Activated CD4-positive, alpha-beta T cell treated with anti-CD3 and anti-CD28 coated beads for 36 hours (primary cell): ENCODE measurements around the gene BACH2. TPM values are rescaled to one million over a fixed set of nuclear protein-coding genes. Genes with fewer than 3 reads are reported as not detected.
A peak's percentile ranks its signal among the peaks of the same experiment; 100 is the strongest.

Experiments used
- ATAC-seq: fragments of 200-7000 bp; cut with Tn5 transposase; one replicate; pipeline ENCODE4 v1.10.0; 2021; ENCODE audit warnings: mild to moderate bottlenecking, moderate library complexity
- CTCF ChIA-PET: fragments of 350-600 bp; sonication (Branson Sonifier 250); formaldehyde crosslinking; loops from one replicate; lab custom pipeline; 2021; ENCODE audit warnings: antibody characterized with exemption; lab: Charles Lee
- POLR2A ChIA-PET: fragments of 350-600 bp; sonication (Branson Sonifier 250); formaldehyde crosslinking; loops from one replicate; lab custom pipeline; 2021; ENCODE audit warnings: antibody characterized with exemption, inconsistent platforms; lab: Charles Lee
- DNase-seq: peaks from one replicate; pipeline ENCODE4 v3.0.0-alpha.2; 2020
- H3K27ac Mint-ChIP-seq: one replicate; pipeline ENCODE4 v1.8.0; 2021; ENCODE audit warnings: mixed read lengths
- H3K27me3 Mint-ChIP-seq: one replicate; pipeline ENCODE4 v1.8.0; 2021; ENCODE audit warnings: mixed read lengths
- H3K36me3 Mint-ChIP-seq: one replicate; pipeline ENCODE4 v1.8.0; 2021; ENCODE audit warnings: low read depth, mixed read lengths
- H3K4me1 Mint-ChIP-seq: one replicate; pipeline ENCODE4 v1.8.0; 2021; ENCODE audit warnings: mixed read lengths
- H3K4me3 Mint-ChIP-seq: one replicate; pipeline ENCODE4 v1.8.0; 2021; ENCODE audit warnings: mild to moderate bottlenecking, moderate library complexity, mixed read lengths
- H3K9me3 Mint-ChIP-seq: one replicate; pipeline ENCODE4 v1.8.0; 2021; ENCODE audit warnings: low read depth, mixed read lengths
- intact Hi-C, 2 experiments: fragments of 100-400 bp; cut with DNase I in 1 of 2; cut with micrococcal nuclease in 1 of 2; formaldehyde crosslinking; loops; one replicate each; pipeline versions ENCODE4 v1.14.2 to v1.15.1; 2022 to 2024; cut with DNase I, micrococcal nuclease
- total RNA-seq, 2 experiments: library from RNA; stranded (reverse); gene quantifications; one replicate each; pipeline ENCODE4 v1.2.3, GENCODE V29; 2021

BACH2 gene
- total RNA-seq, 2 experiments from 2014 or later, result 74.7 to 87.3 TPM

GRCh38 chr6:89940225-89941027 is 356.2 kb downstream of the BACH2 start:
- ChIA-PET CTCF (interaction anchor here (0.5 to 2.6 kb wide), 75 partner anchors 8 to 647 kb away, joined by 3 to 24 read pairs (median 4); partner anchors contain the start of genes MAP3K7 and MDN1), POLR2A (interaction anchor here (0.7 to 1.0 kb wide), 4 partner anchors 17 to 526 kb away, joined by 3 to 7 read pairs (median 5); no protein-coding TSS in a partner anchor)
- intact Hi-C loops, result loop anchor here (1.0 to 5.0 kb wide), 7 partner anchors 52 to 539 kb away; no protein-coding TSS in a partner anchor
- Mint-ChIP-seq H3K9me3 (no peaks in the 10 kb centered on the region), H3K27me3 (no peaks in the 10 kb centered on the region), H3K27ac (peak overlapping the region; percentile 47), H3K36me3 (peaks cover 89% of the 10 kb centered on the region), H3K4me3 (no peak overlapping the region), H3K4me1 (peaks cover 60% of the 10 kb centered on the region)
- DNase-seq, result peak; percentile 80
- peak; percentile 80 for ATAC-seq

GRCh38 chr6:89939144-89939543 is 357.5 kb downstream of the BACH2 start:
- no peaks in the 10 kb centered on the region for H3K9me3 Mint-ChIP-seq
- intact Hi-C loops, result no loop called here

GRCh38 chr6:89938014-89938413 is 358.6 kb downstream of the BACH2 start:
- CTCF ChIA-PET, result no interaction called here
- intact Hi-C loops, result no loop called here
- no peak overlapping the region for H3K4me3 Mint-ChIP-seq
- no peak overlapping the region for H3K27ac Mint-ChIP-seq
- DNase-seq, result no peak
- no peaks in the 10 kb centered on the region for H3K9me3 Mint-ChIP-seq
- peaks cover 87% of the 10 kb centered on the region for H3K36me3 Mint-ChIP-seq
- no peaks in the 10 kb centered on the region for H3K27me3 Mint-ChIP-seq
- no peak for ATAC-seq
- peaks cover 42% of the 10 kb centered on the region for H3K4me1 Mint-ChIP-seq
- POLR2A ChIA-PET, result no interaction called here

More at GRCh38 chr6:89939144-89939543, 357.5 kb downstream of the BACH2 start:
- Mint-ChIP-seq H3K36me3 (peaks cover 88% of the 10 kb centered on the region), H3K4me3 (no peak overlapping the region), H3K27ac (peak overlapping the region; percentile 75), H3K4me1 (peaks cover 47% of the 10 kb centered on the region), H3K27me3 (no peaks in the 10 kb centered on the region)
- ChIA-PET CTCF (interaction anchor here (0.8 to 2.6 kb wide), 4 partner anchors 8 to 243 kb away, joined by 3 to 11 read pairs (median 8); no protein-coding TSS in a partner anchor), POLR2A (no interaction called here)
- no peak for DNase-seq
- ATAC-seq, result no peak

GRCh38 chr6:89936177-89936576 is 360.5 kb downstream of the BACH2 start:
- no peak overlapping the region for H3K27ac Mint-ChIP-seq
- no peak for DNase-seq
- H3K4me3 Mint-ChIP-seq, result no peak overlapping the region

GRCh38 chr6:89934685-89935366 is 361.8 kb downstream of the BACH2 start:
- H3K36me3 Mint-ChIP-seq, result peaks cover 87% of the 10 kb centered on the region
- H3K4me1 Mint-ChIP-seq, result peaks cover 34% of the 10 kb centered on the region
- no peak overlapping the region for H3K4me3 Mint-ChIP-seq
- DNase-seq (no peak), ATAC-seq (no peak)
- intact Hi-C loops, result no loop called here
- POLR2A ChIA-PET, result no interaction called here
- CTCF ChIA-PET, result no interaction called here
- no peaks in the 10 kb centered on the region for H3K9me3 Mint-ChIP-seq
- H3K27me3 Mint-ChIP-seq, result no peaks in the 10 kb centered on the region
- H3K27ac Mint-ChIP-seq, result no peak overlapping the region

More at GRCh38 chr6:89936177-89936576, 360.5 kb downstream of the BACH2 start:
- no peak for ATAC-seq
- ChIA-PET CTCF (interaction anchor here (0.6 to 0.7 kb wide), 2 partner anchors 34 to 129 kb away, joined by 3 read pairs; no protein-coding TSS in a partner anchor), POLR2A (no interaction called here)
- peaks cover 35% of the 10 kb centered on the region for H3K4me1 Mint-ChIP-seq
- no peaks in the 10 kb centered on the region for H3K9me3 Mint-ChIP-seq
- intact Hi-C loops, result no loop called here
- no peaks in the 10 kb centered on the region for H3K27me3 Mint-ChIP-seq
- peaks cover 89% of the 10 kb centered on the region for H3K36me3 Mint-ChIP-seq

GRCh38 chr6:89932245-89932802 is 364.3 kb downstream of the BACH2 start:
- ChIA-PET POLR2A (no interaction called here), CTCF (interaction anchor here (1.6 kb wide), 1 partner anchor 8 kb away, joined by 10 read pairs; no protein-coding TSS in a partner anchor)
- Mint-ChIP-seq H3K27me3 (no peaks in the 10 kb centered on the region), H3K27ac (no peak overlapping the region), H3K9me3 (no peaks in the 10 kb centered on the region), H3K4me3 (no peak overlapping the region), H3K4me1 (peaks cover 48% of the 10 kb centered on the region), H3K36me3 (peaks cover 90% of the 10 kb centered on the region)
- intact Hi-C loops, result no loop called here
- ATAC-seq (no peak), DNase-seq (no peak)

- POLR2A ChIA-PET, result no interaction called here
- peak overlapping the region; percentile 9 for H3K27ac Mint-ChIP-seq
These were observed 365.9 kb downstream of the BACH2 start for GRCh38 chr6:89930789-89931188.

GRCh38 chr6:89928604-89929003 is 368.0 kb downstream of the BACH2 start:
- peak; percentile 74 for DNase-seq

More at GRCh38 chr6:89930789-89931188, 365.9 kb downstream of the BACH2 start:
- no peaks in the 10 kb centered on the region for H3K9me3 Mint-ChIP-seq
- H3K27me3 Mint-ChIP-seq, result no peaks in the 10 kb centered on the region
- DNase-seq, result no peak
- peaks cover 57% of the 10 kb centered on the region for H3K4me1 Mint-ChIP-seq
- H3K4me3 Mint-ChIP-seq, result no peak overlapping the region
- CTCF ChIA-PET, result interaction anchor here (1.6 kb wide), 1 partner anchor 9 kb away, joined by 10 read pairs; no protein-coding TSS in a partner anchor
- H3K36me3 Mint-ChIP-seq, result peaks cover 76% of the 10 kb centered on the region
- ATAC-seq, result no peak
- intact Hi-C loops, result no loop called here

GRCh38 chr6:89927791-89928550 is 368.7 kb downstream of the BACH2 start:
- ATAC-seq (no peak), DNase-seq (no peak)
- CTCF ChIA-PET, result interaction anchor here (1.0 kb wide), 1 partner anchor 13 kb away, joined by 3 read pairs; no protein-coding TSS in a partner anchor
- no peaks in the 10 kb centered on the region for H3K27me3 Mint-ChIP-seq
- peaks cover 56% of the 10 kb centered on the region for H3K4me1 Mint-ChIP-seq
- intact Hi-C loops, result no loop called here
- no peaks in the 10 kb centered on the region for H3K9me3 Mint-ChIP-seq
- no peak overlapping the region for H3K4me3 Mint-ChIP-seq
- peak overlapping the region; percentile 71 for H3K27ac Mint-ChIP-seq
- H3K36me3 Mint-ChIP-seq, result peaks cover 51% of the 10 kb centered on the region
- POLR2A ChIA-PET, result no interaction called here

More at GRCh38 chr6:89928604-89929003, 368.0 kb downstream of the BACH2 start:
- POLR2A ChIA-PET, result no interaction called here
- Mint-ChIP-seq H3K4me1 (peaks cover 60% of the 10 kb centered on the region), H3K27ac (peak overlapping the region; percentile 71), H3K27me3 (no peaks in the 10 kb centered on the region), H3K9me3 (no peaks in the 10 kb centered on the region), H3K36me3 (peaks cover 57% of the 10 kb centered on the region), H3K4me3 (peak overlapping the region; percentile 14)
- CTCF ChIA-PET, result interaction anchor here (1.0 kb wide), 1 partner anchor 12 kb away, joined by 3 read pairs; no protein-coding TSS in a partner anchor
- ATAC-seq, result peak; percentile 59
- intact Hi-C loops, result no loop called here

- POLR2A ChIA-PET, result no interaction called here
- Mint-ChIP-seq H3K27ac (no peak overlapping the region), H3K36me3 (peaks cover 44% of the 10 kb centered on the region), H3K4me1 (peaks cover 55% of the 10 kb centered on the region), H3K27me3 (no peaks in the 10 kb centered on the region), H3K9me3 (no peaks in the 10 kb centered on the region), H3K4me3 (no peak overlapping the region)
- no peak for ATAC-seq
- DNase-seq, result no peak
- CTCF ChIA-PET, result interaction anchor here (1.0 kb wide), 1 partner anchor 13 kb away, joined by 3 read pairs; no protein-coding TSS in a partner anchor
- intact Hi-C loops, result no loop called here
These were observed 369.4 kb downstream of the BACH2 start for GRCh38 chr6:89927264-89927663.
